Testis (tissue), 2 donors: Measurements from ENCODE around the gene HAGH.

ENCODE experiments used
- POLR2A ChIP-seq: fragments of 450-650 bp; IDR thresholded peaks from one replicate; pipeline ENCODE4 v1.6.1; 2017; ENCODE audit warnings: antibody characterized with exemption, mild to moderate bottlenecking, moderate library complexity
- TF ChIP-seq, protein P1 (sequence below), 3 experiments: fragments of 450-650 bp in 2 of 3; fragments of 200-600 bp in 1 of 3; sonication (generic) in 1 of 3; IDR thresholded peaks; one replicate each; pipeline ENCODE4 v1.5.1; 2016 to 2019; ENCODE audit warnings: antibody characterized with exemption in 3 of 3, mild to moderate bottlenecking in 2 of 3, moderate library complexity in 1 of 3

DNA sequence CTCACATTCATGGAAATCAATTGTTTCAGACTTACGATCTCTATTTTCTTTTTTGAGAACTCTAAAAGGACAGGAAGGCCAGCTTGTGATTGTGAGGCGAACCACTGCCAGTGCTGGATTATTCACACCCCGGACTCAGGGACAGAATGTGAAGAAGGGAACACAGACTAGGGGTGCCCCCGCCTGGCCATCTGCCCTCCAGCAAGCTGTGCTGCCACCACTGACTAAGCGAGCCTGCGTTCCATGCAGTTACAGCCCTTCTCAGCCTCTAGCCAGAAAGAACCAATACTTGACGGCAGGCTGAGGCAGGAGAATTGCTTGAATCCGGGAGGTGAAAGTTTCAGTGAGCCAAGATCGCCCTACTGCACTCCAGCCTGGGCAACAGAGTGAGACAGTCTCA, 2.8 kb downstream of the HAGH start:
- TF ChIP-seq, protein P1, sequence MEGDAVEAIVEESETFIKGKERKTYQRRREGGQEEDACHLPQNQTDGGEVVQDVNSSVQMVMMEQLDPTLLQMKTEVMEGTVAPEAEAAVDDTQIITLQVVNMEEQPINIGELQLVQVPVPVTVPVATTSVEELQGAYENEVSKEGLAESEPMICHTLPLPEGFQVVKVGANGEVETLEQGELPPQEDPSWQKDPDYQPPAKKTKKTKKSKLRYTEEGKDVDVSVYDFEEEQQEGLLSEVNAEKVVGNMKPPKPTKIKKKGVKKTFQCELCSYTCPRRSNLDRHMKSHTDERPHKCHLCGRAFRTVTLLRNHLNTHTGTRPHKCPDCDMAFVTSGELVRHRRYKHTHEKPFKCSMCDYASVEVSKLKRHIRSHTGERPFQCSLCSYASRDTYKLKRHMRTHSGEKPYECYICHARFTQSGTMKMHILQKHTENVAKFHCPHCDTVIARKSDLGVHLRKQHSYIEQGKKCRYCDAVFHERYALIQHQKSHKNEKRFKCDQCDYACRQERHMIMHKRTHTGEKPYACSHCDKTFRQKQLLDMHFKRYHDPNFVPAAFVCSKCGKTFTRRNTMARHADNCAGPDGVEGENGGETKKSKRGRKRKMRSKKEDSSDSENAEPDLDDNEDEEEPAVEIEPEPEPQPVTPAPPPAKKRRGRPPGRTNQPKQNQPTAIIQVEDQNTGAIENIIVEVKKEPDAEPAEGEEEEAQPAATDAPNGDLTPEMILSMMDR (IDR thresholded peaks at IDR 0.05), result no peak
- TF ChIP-seq POLR2A, result no peak
